ENCODE data around the gene FRG2B.

Gene FRG2B

DNA sequence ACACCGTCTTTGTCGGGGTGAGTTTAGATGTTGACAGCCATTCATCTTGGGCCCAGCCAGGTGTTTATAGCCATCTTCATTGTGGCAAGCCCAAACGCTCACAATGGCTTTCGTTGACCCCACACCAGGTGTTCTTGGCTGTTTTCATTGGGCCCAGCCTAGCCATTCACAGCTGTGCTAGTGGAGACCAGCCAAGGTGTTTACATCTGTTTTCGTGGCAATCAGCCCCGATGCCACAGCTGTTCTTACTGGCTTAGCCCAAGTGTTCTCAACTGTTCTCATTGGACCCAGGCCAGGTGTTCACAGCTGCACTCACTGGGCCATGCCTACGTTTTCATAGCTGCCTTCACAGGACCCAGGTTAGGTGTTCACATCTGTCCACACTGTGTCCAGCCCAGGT lies 7.7 kb downstream of the FRG2B start:
- TF ChIP-seq, protein P1, sequence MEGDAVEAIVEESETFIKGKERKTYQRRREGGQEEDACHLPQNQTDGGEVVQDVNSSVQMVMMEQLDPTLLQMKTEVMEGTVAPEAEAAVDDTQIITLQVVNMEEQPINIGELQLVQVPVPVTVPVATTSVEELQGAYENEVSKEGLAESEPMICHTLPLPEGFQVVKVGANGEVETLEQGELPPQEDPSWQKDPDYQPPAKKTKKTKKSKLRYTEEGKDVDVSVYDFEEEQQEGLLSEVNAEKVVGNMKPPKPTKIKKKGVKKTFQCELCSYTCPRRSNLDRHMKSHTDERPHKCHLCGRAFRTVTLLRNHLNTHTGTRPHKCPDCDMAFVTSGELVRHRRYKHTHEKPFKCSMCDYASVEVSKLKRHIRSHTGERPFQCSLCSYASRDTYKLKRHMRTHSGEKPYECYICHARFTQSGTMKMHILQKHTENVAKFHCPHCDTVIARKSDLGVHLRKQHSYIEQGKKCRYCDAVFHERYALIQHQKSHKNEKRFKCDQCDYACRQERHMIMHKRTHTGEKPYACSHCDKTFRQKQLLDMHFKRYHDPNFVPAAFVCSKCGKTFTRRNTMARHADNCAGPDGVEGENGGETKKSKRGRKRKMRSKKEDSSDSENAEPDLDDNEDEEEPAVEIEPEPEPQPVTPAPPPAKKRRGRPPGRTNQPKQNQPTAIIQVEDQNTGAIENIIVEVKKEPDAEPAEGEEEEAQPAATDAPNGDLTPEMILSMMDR (IDR thresholded peaks at IDR 0.05) = no peak
- peaks cover 26% of the 10 kb centered on the region for H3K27me3 ChIP-seq
- H3K4me3 ChIP-seq (ENCODE audit: low read depth in 1 of 2, low read length in 1 of 2) = no peak overlapping the region
- no peak overlapping the region for H3K27ac ChIP-seq
- H3K4me1 ChIP-seq (ENCODE audit: control insufficient read depth in 1 of 2, insufficient read depth in 1 of 2, low read depth in 1 of 2, low read length in 1 of 2) = no peaks in the 10 kb centered on the region
- no peaks in the 10 kb centered on the region for H3K9me3 ChIP-seq
- no peaks in the 10 kb centered on the region for H3K36me3 ChIP-seq

DNA sequence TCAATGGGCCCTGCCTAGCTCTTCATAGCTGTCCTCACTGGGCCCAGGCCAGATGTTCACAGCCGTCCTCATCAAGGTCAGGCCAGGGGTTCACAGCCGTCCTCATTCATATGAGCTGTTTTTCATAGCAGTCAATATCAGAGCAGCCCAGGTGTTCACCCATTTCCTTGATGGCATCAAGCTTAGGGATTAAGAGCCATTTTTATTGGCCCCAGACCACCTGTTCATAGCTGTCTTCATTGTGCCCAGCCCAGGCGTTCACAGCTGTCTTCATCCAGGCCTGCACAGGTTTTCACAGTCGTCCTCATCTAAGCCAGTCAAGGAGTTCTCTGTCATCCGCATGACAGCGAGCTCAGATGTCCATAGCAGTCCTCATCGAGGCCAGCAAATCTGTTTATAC lies 9.4 kb downstream of the FRG2B start:
- Histone ChIP-seq H3K9me3 (no peaks in the 10 kb centered on the region), H3K4me1 (ENCODE audit: control insufficient read depth in 1 of 2, insufficient read depth in 1 of 2, low read depth in 1 of 2, low read length in 1 of 2) (no peaks in the 10 kb centered on the region), H3K36me3 (no peaks in the 10 kb centered on the region), H3K27me3 (peaks cover 23% of the 10 kb centered on the region), H3K27ac (no peak overlapping the region), H3K4me3 (ENCODE audit: low read depth in 1 of 2, low read length in 1 of 2) (no peak overlapping the region)
- TF ChIP-seq, protein P1 (IDR thresholded peaks at IDR 0.05) = no peak

DNA sequence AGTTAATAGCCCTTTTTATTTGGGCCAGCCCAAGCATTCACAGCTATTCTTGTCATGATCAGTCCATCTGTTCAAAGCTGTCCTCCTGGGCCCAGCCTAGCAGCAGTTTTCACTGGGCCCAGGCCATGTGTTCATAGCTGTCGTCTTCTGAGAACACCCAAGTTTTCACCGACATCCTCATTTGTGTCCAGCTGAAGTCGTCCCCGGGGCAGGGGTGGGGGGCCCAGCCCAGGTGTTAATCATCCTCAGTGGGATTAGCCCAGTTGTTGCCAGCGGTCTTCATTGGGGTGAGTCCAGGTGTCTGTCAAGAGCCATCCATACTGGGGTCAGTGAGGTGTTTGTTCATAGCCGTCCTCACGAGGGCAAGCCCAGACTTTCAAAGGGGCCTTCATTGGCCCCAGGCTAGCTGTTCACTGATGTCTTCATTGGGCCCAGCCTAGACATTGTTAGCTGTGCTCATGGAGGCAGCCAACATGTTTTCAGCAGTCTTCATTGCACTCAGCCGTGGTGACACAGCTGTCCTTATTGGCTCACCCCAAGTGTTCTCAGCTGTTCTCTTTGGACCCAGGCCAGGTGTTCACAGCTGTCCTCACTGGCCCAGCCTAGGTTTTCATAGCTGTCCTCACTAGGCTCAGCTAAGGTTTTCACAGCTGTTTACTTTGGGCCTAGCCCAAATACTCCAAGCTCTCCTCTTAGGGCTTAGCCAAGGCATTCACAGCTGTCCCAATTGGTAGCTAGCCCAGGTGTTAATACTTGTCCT lies 10.0 kb downstream of the FRG2B start:
- Histone ChIP-seq H3K27me3 (peaks cover 19% of the 10 kb centered on the region), H3K36me3 (no peaks in the 10 kb centered on the region), H3K9me3 (no peaks in the 10 kb centered on the region), H3K4me1 (ENCODE audit: control insufficient read depth in 1 of 2, insufficient read depth in 1 of 2, low read depth in 1 of 2, low read length in 1 of 2) (no peaks in the 10 kb centered on the region), H3K4me3 (ENCODE audit: low read depth in 1 of 2, low read length in 1 of 2) (no peak overlapping the region), H3K27ac (no peak overlapping the region)
- TF ChIP-seq, protein P1 (IDR thresholded peaks at IDR 0.05) = no peak

DNA sequence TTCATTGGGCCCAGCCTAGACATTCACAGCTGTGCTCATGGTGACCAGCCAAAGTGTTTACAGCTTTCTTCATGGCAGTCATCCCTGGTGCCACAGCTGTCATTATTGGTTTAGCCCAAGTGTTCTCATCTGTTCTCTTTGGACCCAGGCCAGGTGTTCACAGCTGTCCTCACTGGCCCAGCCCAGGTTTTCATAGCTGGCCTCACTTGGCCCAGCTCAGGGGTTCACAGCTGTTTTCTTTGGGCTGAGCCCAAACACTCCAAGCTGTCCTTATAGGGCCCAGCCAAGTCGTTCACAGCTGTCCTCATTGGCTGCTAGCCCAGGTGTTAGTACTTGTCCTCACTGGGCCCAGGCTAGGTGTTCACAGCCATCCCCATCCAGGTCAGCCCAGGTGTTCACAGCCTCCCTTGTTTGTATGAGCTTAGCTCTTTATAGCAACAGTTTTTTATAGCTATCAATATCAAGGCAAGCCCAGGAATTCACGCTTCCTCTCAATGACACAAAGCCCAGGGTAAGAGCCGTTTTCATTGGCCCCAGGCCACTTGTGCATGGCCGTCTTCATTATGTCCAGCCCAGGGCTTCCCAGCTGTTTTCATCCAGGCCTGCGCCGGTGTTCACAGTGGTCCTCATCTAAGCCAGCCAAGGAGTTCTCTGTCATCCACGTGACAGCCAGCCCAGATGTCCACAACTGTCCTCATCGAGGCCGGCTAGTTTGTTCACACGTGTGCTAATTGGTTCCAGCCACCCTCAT lies 11.6 kb downstream of the FRG2B start:
- Histone ChIP-seq H3K9me3 (no peaks in the 10 kb centered on the region), H3K4me1 (ENCODE audit: control insufficient read depth in 1 of 2, insufficient read depth in 1 of 2, low read depth in 1 of 2, low read length in 1 of 2) (no peaks in the 10 kb centered on the region), H3K36me3 (no peaks in the 10 kb centered on the region), H3K27ac (no peak overlapping the region), H3K27me3 (peaks cover 15% of the 10 kb centered on the region), H3K4me3 (ENCODE audit: low read depth in 1 of 2, low read length in 1 of 2) (no peak overlapping the region)
- TF ChIP-seq, protein P1 (IDR thresholded peaks at IDR 0.05) = no peak

DNA sequence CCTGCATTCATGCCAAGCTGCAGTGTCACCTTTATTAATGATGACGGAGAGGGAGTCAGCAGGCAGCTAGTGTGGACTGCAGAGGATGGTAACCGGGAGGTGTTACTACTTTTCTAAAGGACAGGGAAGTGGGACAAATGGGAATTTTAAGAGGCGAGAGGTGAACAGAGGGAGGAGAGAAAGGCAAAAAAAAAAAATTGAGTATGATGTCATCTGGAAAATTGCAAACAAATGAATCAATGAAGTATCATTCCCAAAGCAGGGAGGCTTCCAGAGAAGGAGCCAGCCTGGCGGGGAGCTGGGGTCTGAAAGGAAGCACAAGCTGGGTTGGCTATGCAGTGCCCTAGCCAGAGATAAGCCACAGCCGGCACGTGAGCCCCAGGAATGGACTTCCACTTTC lies 12.9 kb downstream of the FRG2B start:
- no peak overlapping the region for H3K4me3 ChIP-seq (ENCODE audit: low read depth in 1 of 2, low read length in 1 of 2)
- no peaks in the 10 kb centered on the region for H3K4me1 ChIP-seq (ENCODE audit: control insufficient read depth in 1 of 2, insufficient read depth in 1 of 2, low read depth in 1 of 2, low read length in 1 of 2)
- TF ChIP-seq, protein P1 (IDR thresholded peaks at IDR 0.05) = no peak
- peaks cover 15% of the 10 kb centered on the region for H3K27me3 ChIP-seq
- no peak overlapping the region for H3K27ac ChIP-seq
- no peaks in the 10 kb centered on the region for H3K36me3 ChIP-seq
- H3K9me3 ChIP-seq = no peaks in the 10 kb centered on the region
